HepG2 (cell line): ENCODE results near the gene GJB1. TPM values are rescaled to one million over a fixed set of nuclear protein-coding genes. Genes with fewer than 3 reads are reported as not detected.

Experiments
- ARID5B ChIP-seq: IDR thresholded peaks from 2 replicates; pipeline ENCODE4 v1.4.0; 2020; ENCODE audit warnings: mild to moderate bottlenecking, missing genetic modification reagents
- BCL6 ChIP-seq: IDR thresholded peaks from 2 replicates; pipeline ENCODE4 v1.6.1; 2016; ENCODE audit warnings: missing genetic modification reagents, missing compliant biosample characterization
- GATAD2A ChIP-seq: IDR thresholded peaks from 2 replicates; pipeline ENCODE4 v1.6.1; 2016
- HNRNPK ChIP-seq: fragments of 200-400 bp; formaldehyde crosslinking; IDR thresholded peaks from 2 replicates; pipeline ENCODE4 v1.6.1; 2018; ENCODE audit warnings: low read length, low read depth, moderate library complexity, mild to moderate bottlenecking; ENCODE audit not compliant: poor library complexity, severe bottlenecking
- MLLT10 ChIP-seq: sonication (generic); formaldehyde crosslinking; IDR thresholded peaks from 2 replicates; pipeline ENCODE4 v1.4.0; 2020; ENCODE audit warnings: missing genetic modification reagents
- NR2C2 ChIP-seq: sonication (generic); formaldehyde crosslinking; IDR thresholded peaks from 2 replicates; pipeline ENCODE4 v1.4.0; 2020; ENCODE audit warnings: missing genetic modification reagents, mild to moderate bottlenecking, moderate library complexity, borderline replicate concordance
- PAXIP1 ChIP-seq: sonication (generic); formaldehyde crosslinking; conservative IDR thresholded peaks from 2 replicates; pipeline ENCODE4 v1.4.0; 2020; ENCODE audit warnings: mild to moderate bottlenecking, missing genetic modification reagents, moderate library complexity
- POLR2G ChIP-seq: fragments of 200-400 bp; formaldehyde crosslinking; IDR thresholded peaks from 2 replicates; pipeline ENCODE4 v1.6.1; 2018; ENCODE audit warnings: mild to moderate bottlenecking, low read depth, low read length, moderate library complexity
- SKI ChIP-seq: fragments of 450-650 bp; IDR thresholded peaks from one replicate; pipeline ENCODE4 v1.6.1; 2018; ENCODE audit warnings: mild to moderate bottlenecking; ENCODE audit not compliant: partially characterized antibody
- SOX5 ChIP-seq: IDR thresholded peaks from 2 replicates; pipeline ENCODE4 v1.6.1; 2016; ENCODE audit warnings: borderline replicate concordance
- STAT5B ChIP-seq: sonication (generic); formaldehyde crosslinking; IDR thresholded peaks from 2 replicates; pipeline ENCODE4 v1.4.0; 2020; ENCODE audit warnings: missing genetic modification reagents
- ZFX ChIP-seq: sonication (generic); formaldehyde crosslinking; IDR thresholded peaks from 2 replicates; pipeline ENCODE4 v1.4.0; 2020; ENCODE audit warnings: mild to moderate bottlenecking, low read depth, missing genetic modification reagents, moderate library complexity
- ZNF646 ChIP-seq: sonication (generic); formaldehyde crosslinking; IDR thresholded peaks from 2 replicates; pipeline ENCODE4 v1.9.0; 2021; ENCODE audit warnings: mild to moderate bottlenecking, missing genetic modification reagents
- polyA plus RNA-seq, 8 experiments: library from polyadenylated mRNA; depleted of rRNA in 3 of 8; stranded (reverse) in 7 of 8; unstranded in 1 of 8; fragments of >200 nt; fragmentation: Illumina TruSeq in 4 of 8; extraction: Trizol in 4 of 8; gene quantifications; 2 replicates each; pipeline versions ENCODE4 v1.2.1 to v1.2.3, GENCODE V29; 2011 to 2016; ENCODE audit warnings: low read depth in 4 of 8, missing spikeins in 1 of 8, mixed read lengths in 1 of 8; ENCODE audit not compliant: insufficient read depth in 1 of 8
- total RNA-seq, 5 experiments: library from RNA; depleted of rRNA; stranded (reverse); fragments of >200 nt; fragmentation: Illumina TruSeq; extraction: Trizol; gene quantifications; 2 replicates each; pipeline ENCODE4 v1.2.3, GENCODE V29; 2016; ENCODE audit warnings: low read depth in 1 of 5
- TF ChIP-seq, protein P1 (sequence below): sonication (generic); formaldehyde crosslinking; IDR thresholded peaks from 2 replicates; pipeline ENCODE4 v1.9.0; 2022; ENCODE audit warnings: missing genetic modification reagents, mild to moderate bottlenecking, borderline replicate concordance

GJB1 gene
- total and polyA plus RNA-seq, 2 of the 13 experiments (the other 11 are each of a cell fraction or from before 2014, with no cell fraction given) = 111 to 161 TPM

DNA sequence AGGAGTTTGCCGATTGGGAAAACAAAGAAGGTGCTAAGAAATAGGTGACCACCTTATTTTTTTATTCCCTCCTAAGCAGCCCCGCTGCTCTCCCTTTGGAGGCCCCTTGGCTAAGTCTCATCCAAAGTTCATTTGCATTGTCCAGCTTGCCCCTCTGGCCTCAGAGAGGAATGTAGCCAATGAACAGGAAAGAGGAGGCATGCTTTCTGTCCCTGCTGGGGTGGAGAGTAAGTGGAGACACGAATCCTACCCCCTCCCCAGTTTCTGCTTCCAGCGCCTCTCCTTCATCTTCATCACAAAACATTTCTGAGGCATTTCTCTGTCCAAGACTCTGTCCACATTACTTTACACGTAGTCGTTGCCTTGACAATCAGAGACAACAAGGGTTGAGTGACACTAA is 39.7 kb upstream of the GJB1 start (continued):
- no peak for TF ChIP-seq HNRNPK
- peak; percentile 89 for TF ChIP-seq PAXIP1
- TF ChIP-seq ARID5B = peak; percentile 31; the same call in 1 of the 2 replicates
- TF ChIP-seq MLLT10 (CRISPR knock-in tag) = no peak
- TF ChIP-seq ZNF646 (CRISPR knock-in tag) = no peak
- peak; percentile 45; the same call in 1 of the 2 replicates for TF ChIP-seq ZFX (CRISPR knock-in tag)
- no peak for TF ChIP-seq STAT5B (CRISPR knock-in tag)
- TF ChIP-seq, protein P1, sequence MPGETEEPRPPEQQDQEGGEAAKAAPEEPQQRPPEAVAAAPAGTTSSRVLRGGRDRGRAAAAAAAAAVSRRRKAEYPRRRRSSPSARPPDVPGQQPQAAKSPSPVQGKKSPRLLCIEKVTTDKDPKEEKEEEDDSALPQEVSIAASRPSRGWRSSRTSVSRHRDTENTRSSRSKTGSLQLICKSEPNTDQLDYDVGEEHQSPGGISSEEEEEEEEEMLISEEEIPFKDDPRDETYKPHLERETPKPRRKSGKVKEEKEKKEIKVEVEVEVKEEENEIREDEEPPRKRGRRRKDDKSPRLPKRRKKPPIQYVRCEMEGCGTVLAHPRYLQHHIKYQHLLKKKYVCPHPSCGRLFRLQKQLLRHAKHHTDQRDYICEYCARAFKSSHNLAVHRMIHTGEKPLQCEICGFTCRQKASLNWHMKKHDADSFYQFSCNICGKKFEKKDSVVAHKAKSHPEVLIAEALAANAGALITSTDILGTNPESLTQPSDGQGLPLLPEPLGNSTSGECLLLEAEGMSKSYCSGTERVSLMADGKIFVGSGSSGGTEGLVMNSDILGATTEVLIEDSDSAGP (CRISPR knock-in tag) = peak; percentile 48; the same call in 1 of the 2 replicates
- 0 out of 2 replicates have a peak, but pooled peaks have one; percentile 18 for TF ChIP-seq NR2C2 (CRISPR knock-in tag)
- TF ChIP-seq SOX5 (CRISPR knock-in tag) = peak; percentile 48; the same call in 1 of the 2 replicates
- no peak for TF ChIP-seq SKI
- peak; percentile 38; the same call in 1 of the 2 replicates for TF ChIP-seq GATAD2A (CRISPR knock-in tag)
- peak; percentile 69 for TF ChIP-seq POLR2G
- TF ChIP-seq BCL6 (CRISPR knock-in tag) = peak; percentile 26; the same call in 1 of the 2 replicates
